Measurements from ENCODE around the gene ZBTB16.

DNA sequence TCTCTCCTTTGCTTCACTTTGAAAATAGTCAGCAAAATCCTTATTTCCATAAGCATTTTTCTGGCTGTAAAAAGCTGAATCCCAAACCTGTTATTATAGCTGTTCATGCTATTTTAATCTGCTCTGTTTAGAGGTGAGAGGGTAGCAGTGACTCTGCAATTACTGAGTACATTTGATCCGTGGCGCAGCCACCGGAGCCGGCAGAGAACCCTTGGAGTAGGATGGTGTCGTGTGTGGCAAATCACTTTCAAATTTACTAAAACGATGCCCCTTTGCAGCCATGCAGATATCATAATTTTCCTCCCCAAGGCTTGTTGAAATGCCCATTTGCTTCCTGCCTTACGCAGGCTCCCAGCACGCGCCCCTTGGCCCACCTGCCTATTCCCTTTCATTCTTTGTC is 69.6 kb downstream of the ZBTB16 start:
- TF ChIP-seq CTCF (IDR thresholded peaks at IDR 0.05) (no peak), EP300 (IDR thresholded peaks at IDR 0.05) (no peak), POLR2A (IDR thresholded peaks at IDR 0.05) (no peak), POLR2AphosphoS5 (IDR thresholded peaks at IDR 0.05) (no peak)

All from stomach (tissue), 4 donors.